Medulla oblongata (tissue), 1 donor: ENCODE measurements around the gene HLA-F.

Source experiments
- DNase-seq: peaks from one replicate; pipeline ENCODE4 v3.0.0-alpha.2; 2015; ENCODE audit errors: extremely low spot score

Gene HLA-F

GRCh38 chr6:29763491-29764289, 40.5 kb downstream of the HLA-F start:
- DNase-seq = no peak

GRCh38 chr6:29764422-29765196, 41.4 kb downstream of the HLA-F start:
- no peak for DNase-seq

DNA sequence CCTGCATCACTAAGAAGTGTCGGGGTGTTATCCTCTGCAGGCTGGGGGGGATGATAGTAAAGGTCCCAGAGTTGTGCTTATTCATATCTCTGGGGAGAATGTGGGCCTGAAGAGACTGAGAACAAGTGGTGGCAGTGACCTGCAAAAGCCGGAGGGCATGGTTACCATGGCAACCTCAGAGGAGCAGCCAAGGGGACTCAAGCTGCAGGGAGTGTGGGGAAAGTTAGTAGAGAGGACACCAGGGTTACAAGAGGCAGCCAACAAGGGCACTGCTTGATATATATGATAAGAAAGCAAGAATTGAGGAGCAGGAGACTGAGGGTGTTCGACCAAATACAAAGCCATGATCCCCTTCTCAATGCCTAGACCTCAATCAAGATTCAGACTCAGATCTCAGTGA, 46.1 kb downstream of the HLA-F start:
- DNase-seq = no peak

- no peak for DNase-seq
These were observed 47.1 kb downstream of the HLA-F start for GRCh38 chr6:29770306-29770705.

- no peak for DNase-seq
These were observed 53.5 kb downstream of the HLA-F start for GRCh38 chr6:29776684-29777083.
